GM18502 (cell line): ENCODE results near the gene RSBN1L.

Experiments used
- ATAC-seq: cut with Tn5 transposase; IDR thresholded peaks from one replicate; pipeline ENCODE4 v1.9.1; 2021; ENCODE audit warnings: mild to moderate bottlenecking; ENCODE audit not compliant: unreplicated experiment, poor library complexity

The RSBN1L gene

GRCh38 chr7:77799078-77799964 lies 103.1 kb downstream of the RSBN1L start:
- no peak for ATAC-seq

GRCh38 chr7:77800158-77800557 lies 103.9 kb downstream of the RSBN1L start:
- ATAC-seq, result no peak

- ATAC-seq, result no peak
These were observed 104.5 kb downstream of the RSBN1L start for GRCh38 chr7:77800730-77801129.

GRCh38 chr7:77802557-77803405 lies 106.5 kb downstream of the RSBN1L start:
- no peak for ATAC-seq

GRCh38 chr7:77806425-77806824 lies 110.2 kb downstream of the RSBN1L start:
- ATAC-seq, result no peak

GRCh38 chr7:77808517-77808916 lies 112.3 kb downstream of the RSBN1L start:
- ATAC-seq, result peak; percentile 68

GRCh38 chr7:77811516-77812289 lies 115.4 kb downstream of the RSBN1L start:
- ATAC-seq, result no peak

GRCh38 chr7:77812290-77812685 lies 116.0 kb downstream of the RSBN1L start:
- ATAC-seq, result no peak

- ATAC-seq, result no peak
These were observed 116.9 kb downstream of the RSBN1L start for GRCh38 chr7:77813180-77813579.

- no peak for ATAC-seq
These were observed 122.8 kb downstream of the RSBN1L start for GRCh38 chr7:77819021-77819420.

- ATAC-seq, result no peak
These were observed 124.7 kb downstream of the RSBN1L start for GRCh38 chr7:77820967-77821366.

- ATAC-seq, result no peak
These were observed 126.0 kb downstream of the RSBN1L start for GRCh38 chr7:77822269-77822668.

- ATAC-seq, result peak; percentile 31
These were observed 127.5 kb downstream of the RSBN1L start for GRCh38 chr7:77823787-77824186.

- no peak for ATAC-seq
These were observed 128.4 kb downstream of the RSBN1L start for GRCh38 chr7:77824636-77825035.

- ATAC-seq, result no peak
These were observed 128.9 kb downstream of the RSBN1L start for GRCh38 chr7:77825131-77825530.

- no peak for ATAC-seq
These were observed 130.0 kb downstream of the RSBN1L start for GRCh38 chr7:77826300-77826699.

- ATAC-seq, result no peak
These were observed 131.7 kb downstream of the RSBN1L start for GRCh38 chr7:77827999-77828398.

GRCh38 chr7:77830649-77831355 lies 134.5 kb downstream of the RSBN1L start:
- no peak for ATAC-seq

GRCh38 chr7:77831481-77831880 lies 135.2 kb downstream of the RSBN1L start:
- ATAC-seq, result no peak

- ATAC-seq, result no peak
These were observed 135.7 kb downstream of the RSBN1L start for GRCh38 chr7:77831953-77832352.
